Esophagus squamous epithelium (tissue), 5 donors: ENCODE measurements around the gene POLN. TPM values are rescaled to one million over a fixed set of nuclear protein-coding genes. Genes with fewer than 3 reads are reported as not detected.

Experiments
- DNase-seq: peaks from one replicate; lab custom pipeline; 2025; lab: John Stamatoyannopoulos, UW
- H3K27ac ChIP-seq, 4 donors: fragments of 200-600 bp; sonication (generic); one replicate each; pipeline ENCODE4 v1.5.1; 2016 to 2019; ENCODE audit warnings: mild to moderate bottlenecking in 1 of 4
- H3K27me3 ChIP-seq, 4 donors: fragments of 200-600 bp; sonication (generic); 1 replicate in 3 of 4; 2 replicates in 1 of 4; pipeline versions ENCODE4 v1.5.1 to v1.6.0; 2017 to 2021; ENCODE audit warnings: antibody characterized with exemption in 1 of 4
- H3K36me3 ChIP-seq, 3 donors: fragments of 200-600 bp; sonication (generic); one replicate each; pipeline ENCODE4 v1.5.1; 2016 to 2019
- H3K4me1 ChIP-seq, 3 donors: fragments of 200-600 bp; sonication (generic); one replicate each; pipeline ENCODE4 v1.5.1; 2017 to 2019
- H3K4me3 ChIP-seq, 4 donors: fragments of 200-600 bp; sonication (generic); 1 replicate in 3 of 4; 2 replicates in 1 of 4; pipeline ENCODE4 v1.5.1; 2016 to 2019; ENCODE audit warnings: mild to moderate bottlenecking in 2 of 4, moderate library complexity in 1 of 4
- H3K9me3 ChIP-seq, 3 donors: fragments of 200-600 bp; sonication (generic); one replicate each; pipeline ENCODE4 v1.5.1; 2016 to 2019
- POLR2A ChIP-seq, 4 donors: fragments of 450-650 bp; IDR thresholded peaks; one replicate each; pipeline ENCODE4 v1.6.1; 2017; ENCODE audit warnings: antibody characterized with exemption in 4 of 4, mild to moderate bottlenecking in 4 of 4, moderate library complexity in 3 of 4
- WGBS, 2 donors: methylation state at CpG; one replicate each; pipeline ENCODE4 v1.1.5; 2018; 5-methylcytosine and 5-hydroxymethylcytosine counted together
- intact Hi-C: fragments of 100-400 bp; cut with DNase I; formaldehyde crosslinking; loops from one replicate; pipeline ENCODE4 v1.15.0; 2022
- total RNA-seq, 4 donors: library from RNA; depleted of rRNA; stranded (reverse); fragments of >200 nt; gene quantifications; one replicate each; pipeline ENCODE4 v1.1.0, GENCODE V29; 2016
- TF ChIP-seq, protein P1 (sequence below), 6 experiments: fragments of 450-650 bp in 4 of 6; fragments of 200-600 bp in 2 of 6; sonication (generic) in 2 of 6; IDR thresholded peaks; one replicate each; pipeline ENCODE4 v1.5.1; 2016 to 2019; ENCODE audit warnings: antibody characterized with exemption in 6 of 6, mild to moderate bottlenecking in 4 of 6, moderate library complexity in 4 of 6
- donor health status: DM: yes; HTN: yes; CAD: no.

Gene POLN
- total RNA-seq, 4 donors from 2014 or later, result 0.19 to 1.5 (median 1.2) TPM

DNA sequence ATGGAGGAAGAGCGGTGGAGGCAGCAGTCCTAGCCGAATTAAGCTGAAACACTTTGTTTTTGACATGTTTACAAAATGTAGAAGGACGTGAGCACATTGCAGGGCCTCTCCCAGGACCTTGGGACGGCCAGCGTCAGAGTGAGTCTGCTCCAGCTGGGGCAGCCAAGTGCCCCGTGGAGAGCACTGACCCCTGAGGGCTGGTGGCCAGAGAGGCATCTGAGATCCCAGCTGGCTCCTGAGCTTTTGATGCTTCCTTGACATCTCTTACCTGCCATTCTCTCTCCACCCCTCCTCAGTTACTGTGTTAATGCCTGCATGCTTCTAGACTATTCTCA is 158.1 kb downstream of the POLN start:
- H3K36me3 ChIP-seq, result no peaks in the 10 kb centered on the region
- DNase-seq, result no peak
- WGBS, 2 donors, result 69 to 85% methylated on average over 6 of the region's 6 CpGs
- intact Hi-C loops, result no loop called here
- H3K4me1 ChIP-seq, result no peaks in the 10 kb centered on the region
- TF ChIP-seq, protein P1, sequence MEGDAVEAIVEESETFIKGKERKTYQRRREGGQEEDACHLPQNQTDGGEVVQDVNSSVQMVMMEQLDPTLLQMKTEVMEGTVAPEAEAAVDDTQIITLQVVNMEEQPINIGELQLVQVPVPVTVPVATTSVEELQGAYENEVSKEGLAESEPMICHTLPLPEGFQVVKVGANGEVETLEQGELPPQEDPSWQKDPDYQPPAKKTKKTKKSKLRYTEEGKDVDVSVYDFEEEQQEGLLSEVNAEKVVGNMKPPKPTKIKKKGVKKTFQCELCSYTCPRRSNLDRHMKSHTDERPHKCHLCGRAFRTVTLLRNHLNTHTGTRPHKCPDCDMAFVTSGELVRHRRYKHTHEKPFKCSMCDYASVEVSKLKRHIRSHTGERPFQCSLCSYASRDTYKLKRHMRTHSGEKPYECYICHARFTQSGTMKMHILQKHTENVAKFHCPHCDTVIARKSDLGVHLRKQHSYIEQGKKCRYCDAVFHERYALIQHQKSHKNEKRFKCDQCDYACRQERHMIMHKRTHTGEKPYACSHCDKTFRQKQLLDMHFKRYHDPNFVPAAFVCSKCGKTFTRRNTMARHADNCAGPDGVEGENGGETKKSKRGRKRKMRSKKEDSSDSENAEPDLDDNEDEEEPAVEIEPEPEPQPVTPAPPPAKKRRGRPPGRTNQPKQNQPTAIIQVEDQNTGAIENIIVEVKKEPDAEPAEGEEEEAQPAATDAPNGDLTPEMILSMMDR (IDR thresholded peaks at IDR 0.05), result no peak
- TF ChIP-seq POLR2A (IDR thresholded peaks at IDR 0.05), result no peak
- no peak overlapping the region for H3K27ac ChIP-seq
- no peaks in the 10 kb centered on the region for H3K9me3 ChIP-seq
- H3K4me3 ChIP-seq, result no peak overlapping the region
- no peaks in the 10 kb centered on the region for H3K27me3 ChIP-seq

DNA sequence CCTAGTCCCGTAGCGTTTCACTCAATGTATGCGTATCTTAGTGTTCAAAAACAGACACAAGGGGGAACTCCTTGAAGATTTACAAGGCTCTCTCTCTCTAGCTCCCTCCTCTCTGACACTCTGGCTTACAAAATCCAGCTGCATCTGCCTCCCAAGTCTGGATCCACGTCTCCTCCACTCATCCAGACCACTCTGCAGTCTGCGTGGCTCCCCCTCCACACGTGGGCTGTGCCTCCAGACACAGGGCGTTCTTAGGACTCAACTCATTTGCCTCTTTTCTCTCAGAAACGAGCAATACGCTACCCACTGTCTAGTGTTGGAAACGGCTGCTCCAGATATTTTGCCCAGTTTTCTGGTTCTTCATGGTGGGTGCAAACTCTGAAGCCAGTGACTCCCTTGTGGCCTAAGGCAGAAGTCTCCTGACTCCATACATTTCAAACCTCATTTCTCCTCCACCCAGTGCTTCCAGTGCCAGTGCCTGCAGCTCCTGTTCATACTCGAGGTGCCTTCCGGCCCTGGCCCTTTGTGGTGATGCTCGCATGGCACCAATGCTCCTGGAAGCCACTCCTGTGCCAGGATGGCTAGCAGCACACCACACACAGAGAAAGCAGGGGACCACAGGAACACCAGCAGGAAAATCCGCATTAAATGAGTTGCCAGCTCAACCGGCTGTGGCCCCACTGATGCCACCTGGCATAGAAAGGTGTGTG is 158.7 kb downstream of the POLN start:
- Histone ChIP-seq H3K4me1 (no peaks in the 10 kb centered on the region), H3K27me3 (no peaks in the 10 kb centered on the region), H3K27ac (no peak overlapping the region), H3K36me3 (no peaks in the 10 kb centered on the region), H3K4me3 (no peak overlapping the region), H3K9me3 (no peaks in the 10 kb centered on the region)
- DNase-seq, result no peak
- intact Hi-C loops, result no loop called here
- no peak for TF ChIP-seq POLR2A (IDR thresholded peaks at IDR 0.05)
- TF ChIP-seq, protein P1 (IDR thresholded peaks at IDR 0.05), result no peak
- 77 to 85% methylated on average over 14 to 15 of the region's 15 CpGs for WGBS, 2 donors

DNA sequence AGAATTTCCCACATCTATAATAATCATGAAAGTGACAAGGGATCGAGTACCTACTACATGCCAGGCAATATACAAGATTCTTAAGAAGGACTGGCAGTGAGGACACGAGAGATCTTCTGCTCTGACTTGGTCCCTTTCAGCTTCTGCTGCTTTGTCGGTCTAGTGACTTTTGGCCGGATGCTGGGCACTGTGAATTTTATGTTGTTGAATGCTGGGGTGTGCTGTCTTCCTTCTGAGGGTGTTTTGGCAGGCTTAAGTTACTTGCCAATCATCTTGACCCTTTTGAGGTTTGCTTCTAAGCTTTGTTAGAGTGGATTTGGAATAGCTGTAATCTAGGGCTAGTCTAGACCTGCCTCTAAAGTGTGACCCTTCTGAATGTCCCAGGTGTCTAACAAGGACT is 159.3 kb downstream of the POLN start:
- TF ChIP-seq, protein P1 (IDR thresholded peaks at IDR 0.05), result no peak
- no peak for DNase-seq
- Histone ChIP-seq H3K27ac (no peak overlapping the region), H3K36me3 (no peaks in the 10 kb centered on the region), H3K4me1 (no peaks in the 10 kb centered on the region), H3K27me3 (no peaks in the 10 kb centered on the region), H3K9me3 (no peaks in the 10 kb centered on the region), H3K4me3 (no peak overlapping the region)
- intact Hi-C loops, result no loop called here
- WGBS, 2 donors, result 66 to 84% methylated on average over 4 of the region's 4 CpGs

DNA sequence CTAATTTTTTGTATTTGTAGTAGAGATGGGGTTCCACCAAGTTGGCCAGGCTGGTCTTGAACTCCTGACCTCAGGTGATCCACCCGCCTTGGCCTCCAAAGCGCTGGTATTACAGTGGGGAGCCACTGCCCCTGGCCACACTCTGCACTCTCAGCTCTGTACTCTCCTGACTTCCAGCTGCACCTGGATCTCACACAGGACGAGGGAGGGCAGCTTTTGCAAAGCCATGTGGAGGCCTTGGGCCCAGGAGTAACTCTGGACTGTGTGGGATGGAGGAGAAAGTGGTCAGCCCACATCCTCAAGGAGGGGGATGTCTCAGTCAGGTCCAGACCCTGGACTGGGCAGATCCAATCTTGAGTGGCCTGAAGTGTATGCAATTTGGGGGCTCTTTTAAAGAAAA is 159.8 kb downstream of the POLN start:
- Histone ChIP-seq H3K4me1 (no peaks in the 10 kb centered on the region), H3K36me3 (no peaks in the 10 kb centered on the region), H3K4me3 (no peak overlapping the region), H3K27ac (no peak overlapping the region), H3K9me3 (no peaks in the 10 kb centered on the region), H3K27me3 (no peaks in the 10 kb centered on the region)
- no peak for DNase-seq
- intact Hi-C loops, result no loop called here
- TF ChIP-seq POLR2A (IDR thresholded peaks at IDR 0.05), result no peak
- TF ChIP-seq, protein P1 (IDR thresholded peaks at IDR 0.05), result no peak
- 94% methylated on average over 2 of the region's 3 CpGs; no CpG with 5 or more reads in 1 of the 2 donors for WGBS, 2 donors

DNA sequence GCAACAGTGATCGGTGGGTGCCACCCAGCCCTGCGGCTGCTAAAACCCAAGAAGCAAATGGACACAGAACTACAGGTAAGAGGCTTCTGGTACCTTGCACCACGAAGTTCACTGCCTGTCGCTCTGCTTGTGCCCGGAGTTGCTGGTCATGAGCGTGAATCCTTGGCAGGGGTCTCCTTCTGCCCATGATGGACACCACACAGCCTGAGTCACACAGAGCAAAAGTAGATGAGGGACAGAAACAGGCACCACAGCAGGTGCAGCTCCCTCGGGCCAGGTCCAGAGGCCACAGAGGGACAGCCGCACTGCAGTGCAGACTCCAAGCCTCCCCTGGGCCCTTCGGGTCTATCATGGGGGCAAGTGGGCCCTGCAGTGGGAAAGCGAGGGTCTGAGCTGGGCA is 160.4 kb downstream of the POLN start:
- H3K4me3 ChIP-seq, result no peak overlapping the region
- DNase-seq, result no peak
- H3K9me3 ChIP-seq, result no peaks in the 10 kb centered on the region
- intact Hi-C loops, result no loop called here
- 80 to 86% methylated on average over 1 to 10 of the region's 10 CpGs for WGBS, 2 donors
- H3K27me3 ChIP-seq, result no peaks in the 10 kb centered on the region
- H3K27ac ChIP-seq, result no peak overlapping the region
- no peaks in the 10 kb centered on the region for H3K4me1 ChIP-seq
- no peaks in the 10 kb centered on the region for H3K36me3 ChIP-seq
- TF ChIP-seq POLR2A (IDR thresholded peaks at IDR 0.05), result no peak
- TF ChIP-seq, protein P1 (IDR thresholded peaks at IDR 0.05), result no peak
